Stimulated activated CD8-positive, alpha-beta memory T cell treated with anti-CD3 and anti-CD28 coated beads, Interleukin-15, amount 100 ng/mL, for 4 hours (primary cell): ENCODE results near the gene PRKCE.
"Not testable (repeated sequence)": the region's sequence is repeated elsewhere in the genome, so short reads cannot be mapped to it uniquely, and the experiment has no call there.

Experiments used
- DNase-seq, 2 donors: peaks; one replicate each; pipeline ENCODE4 v3.0.0-alpha.2; 2020; ENCODE audit warnings: low read depth in 2 of 2

Gene PRKCE

DNA sequence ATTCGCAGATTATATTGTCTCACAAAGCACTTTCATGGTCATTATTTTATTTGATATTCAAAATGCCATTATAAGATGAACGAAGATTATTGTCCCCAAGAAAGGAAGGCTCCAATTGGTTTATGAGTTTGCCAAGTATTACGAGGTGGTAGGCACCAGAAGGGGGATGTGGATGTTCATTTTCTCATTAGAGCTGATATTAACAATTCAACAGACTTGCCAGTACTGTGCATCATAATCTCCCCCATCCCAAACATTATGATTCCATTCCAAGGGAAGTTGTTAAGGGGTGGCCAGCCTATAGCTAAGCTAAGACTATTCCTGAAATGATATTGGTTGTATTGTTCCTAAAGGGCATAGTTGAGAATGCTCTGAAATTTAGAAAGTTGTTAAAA is 257.7 kb downstream of the PRKCE start:
- no peak for DNase-seq

DNA sequence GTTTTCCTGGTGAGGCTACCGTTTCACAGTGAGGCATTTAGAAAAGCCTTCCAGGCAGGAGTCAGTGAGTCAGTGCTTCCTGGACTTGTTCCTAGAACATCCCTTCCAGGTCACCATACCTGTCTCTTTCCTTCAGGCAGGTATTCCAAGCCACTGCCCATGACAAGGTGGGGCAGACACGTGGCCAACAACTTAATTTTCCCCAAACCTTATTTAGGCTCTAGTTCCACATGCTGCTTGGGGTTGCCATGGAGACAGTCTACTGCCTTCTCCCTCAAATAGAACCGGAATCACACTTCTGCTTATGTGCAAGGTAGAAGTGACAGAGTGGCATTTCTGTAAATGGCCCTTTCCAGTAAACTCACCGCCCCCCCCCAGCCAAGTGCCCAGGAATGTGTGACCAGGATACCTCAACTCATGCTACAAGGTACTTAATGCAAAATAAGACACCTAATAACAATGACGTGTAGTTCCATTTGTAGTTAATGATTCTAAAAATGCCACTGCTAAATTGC is 258.3 kb downstream of the PRKCE start:
- no peak for DNase-seq

DNA sequence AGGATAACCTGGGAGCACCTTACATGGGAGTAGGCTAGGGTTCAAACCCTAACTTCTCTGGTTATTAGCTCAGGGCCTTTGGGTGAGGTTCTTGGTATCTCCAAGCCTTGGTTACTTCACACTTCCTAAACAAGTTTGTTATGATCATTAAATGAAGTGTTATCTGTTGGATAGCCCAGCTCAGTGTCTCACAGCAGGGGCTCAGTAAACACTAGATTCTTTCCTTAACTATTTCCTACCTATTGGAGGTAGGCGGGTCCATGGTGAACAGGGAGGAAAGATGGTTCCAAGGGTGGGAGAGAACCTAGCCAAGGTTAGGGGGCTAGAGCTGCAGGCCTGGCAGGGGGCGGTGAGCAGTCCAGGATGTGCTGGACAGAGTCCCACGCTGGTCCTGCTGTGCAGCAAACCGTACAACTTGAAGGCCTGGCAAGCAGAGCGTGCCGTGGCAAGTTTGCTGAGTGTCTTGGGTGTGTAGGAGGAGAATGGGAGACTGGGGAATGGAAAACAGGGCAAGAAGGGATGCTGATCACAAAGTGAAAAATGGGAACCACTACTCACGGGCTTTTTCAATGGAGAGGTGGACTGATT is 259.1 kb downstream of the PRKCE start:
- no peak for DNase-seq

DNA sequence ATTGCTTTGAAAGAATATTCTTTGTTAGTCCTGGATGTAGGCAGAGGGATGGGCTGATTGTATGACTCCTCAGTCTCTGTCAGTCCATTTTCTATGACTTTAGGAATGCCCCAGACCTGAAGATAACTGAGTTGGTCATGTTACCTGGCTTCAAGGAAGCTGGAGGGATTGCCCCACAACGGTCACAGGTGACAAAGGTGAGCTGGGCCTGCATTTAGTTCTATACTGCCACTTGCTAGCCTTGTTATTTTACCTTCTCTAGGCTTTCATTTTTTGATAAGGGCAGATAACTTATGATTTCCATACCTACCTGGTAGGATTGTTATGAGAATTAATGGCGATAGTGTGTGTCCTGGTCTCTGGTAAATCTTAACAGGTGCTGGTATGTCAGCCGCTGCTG is 260.1 kb downstream of the PRKCE start:
- no peak for DNase-seq

DNA sequence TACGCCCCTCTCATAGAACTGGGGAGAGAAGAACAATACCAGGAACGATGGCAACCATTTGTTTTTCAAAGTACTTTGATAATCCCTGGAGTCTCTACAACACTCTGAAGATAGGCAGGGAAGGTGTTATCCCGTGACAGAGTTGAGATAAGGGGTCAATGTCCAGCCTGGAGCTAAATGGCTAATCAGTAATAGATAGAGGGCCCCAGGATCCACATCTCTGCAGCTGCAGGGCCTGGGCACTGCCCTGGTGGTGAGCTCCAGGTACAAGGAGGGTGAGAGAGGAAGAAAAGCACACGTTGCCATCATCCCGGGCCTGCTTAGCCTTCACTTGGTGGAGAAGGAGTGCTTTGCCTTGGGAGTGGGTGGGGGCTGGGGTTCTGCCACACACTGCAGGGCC is 260.6 kb downstream of the PRKCE start:
- DNase-seq = no peak

DNA sequence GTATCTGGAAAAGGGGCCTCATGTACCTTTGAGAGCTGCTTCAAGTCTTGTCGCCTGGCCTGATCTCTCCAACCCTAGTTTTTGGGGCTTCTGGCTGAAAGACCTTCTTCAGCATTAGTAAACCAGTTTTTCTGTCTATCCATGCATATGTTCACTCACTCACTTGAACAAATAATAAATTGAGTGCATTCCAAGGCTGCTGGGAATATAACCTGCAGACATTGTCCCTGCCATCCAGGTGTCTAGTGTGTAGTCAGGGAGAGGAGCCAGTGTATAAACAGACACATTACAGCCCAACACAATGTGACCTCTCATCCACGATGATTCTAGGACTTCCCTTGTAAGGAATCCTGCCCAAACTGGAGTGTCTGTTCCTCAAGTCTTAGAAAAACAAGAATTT is 262.1 kb downstream of the PRKCE start:
- DNase-seq = no peak

DNA sequence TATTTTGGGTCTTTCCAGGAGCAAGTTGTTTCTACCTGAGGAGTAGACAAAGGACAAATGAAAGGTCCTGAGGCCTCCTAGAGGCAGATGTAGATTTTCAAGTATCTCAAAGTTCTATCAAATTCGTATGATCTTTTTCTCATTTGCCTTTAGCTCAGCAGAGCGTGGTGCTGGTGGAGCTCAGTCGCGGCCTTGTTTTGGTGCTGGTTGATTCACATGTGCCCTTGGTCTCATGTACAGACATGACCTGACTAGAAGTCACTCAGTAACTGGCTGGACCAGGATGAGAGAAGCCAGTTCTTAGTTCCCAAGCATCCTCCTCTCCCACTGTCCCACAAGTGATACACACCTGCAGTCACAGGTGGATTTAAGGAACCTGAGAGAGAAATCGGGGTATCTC is 264.0 kb downstream of the PRKCE start:
- DNase-seq = no peak

DNA sequence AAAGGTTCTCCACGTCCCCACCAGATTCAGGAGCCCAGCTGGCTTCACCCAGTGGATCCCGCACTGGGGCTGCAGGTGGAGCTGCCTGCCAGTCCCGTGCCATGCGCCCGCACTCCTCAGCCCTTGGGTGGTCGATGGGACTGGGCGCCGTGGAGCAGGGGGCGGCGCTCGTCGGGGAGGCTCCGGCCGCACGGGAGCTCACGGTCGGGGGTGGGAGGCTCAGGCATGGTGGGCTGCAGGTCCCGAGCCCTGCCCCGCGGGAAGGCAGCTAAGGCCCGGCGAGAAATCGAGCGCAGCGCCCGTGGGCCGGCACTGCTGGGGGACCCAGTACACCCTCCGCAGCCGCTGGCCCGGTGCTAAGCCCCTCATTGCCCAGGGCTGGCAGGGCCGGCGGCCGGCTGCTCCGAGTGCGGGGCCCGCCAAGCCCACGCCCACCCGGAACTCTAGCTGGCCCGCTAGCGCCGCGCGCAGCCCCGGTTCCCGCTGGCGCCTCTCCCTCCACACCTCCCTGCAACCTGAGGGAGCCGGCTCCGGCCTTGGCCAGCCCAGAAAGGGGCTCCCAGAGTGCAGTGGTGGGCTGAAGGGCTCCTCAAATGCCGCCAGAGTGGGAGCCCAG is 266.2 kb downstream of the PRKCE start:
- DNase-seq = not testable (repeated sequence)

DNA sequence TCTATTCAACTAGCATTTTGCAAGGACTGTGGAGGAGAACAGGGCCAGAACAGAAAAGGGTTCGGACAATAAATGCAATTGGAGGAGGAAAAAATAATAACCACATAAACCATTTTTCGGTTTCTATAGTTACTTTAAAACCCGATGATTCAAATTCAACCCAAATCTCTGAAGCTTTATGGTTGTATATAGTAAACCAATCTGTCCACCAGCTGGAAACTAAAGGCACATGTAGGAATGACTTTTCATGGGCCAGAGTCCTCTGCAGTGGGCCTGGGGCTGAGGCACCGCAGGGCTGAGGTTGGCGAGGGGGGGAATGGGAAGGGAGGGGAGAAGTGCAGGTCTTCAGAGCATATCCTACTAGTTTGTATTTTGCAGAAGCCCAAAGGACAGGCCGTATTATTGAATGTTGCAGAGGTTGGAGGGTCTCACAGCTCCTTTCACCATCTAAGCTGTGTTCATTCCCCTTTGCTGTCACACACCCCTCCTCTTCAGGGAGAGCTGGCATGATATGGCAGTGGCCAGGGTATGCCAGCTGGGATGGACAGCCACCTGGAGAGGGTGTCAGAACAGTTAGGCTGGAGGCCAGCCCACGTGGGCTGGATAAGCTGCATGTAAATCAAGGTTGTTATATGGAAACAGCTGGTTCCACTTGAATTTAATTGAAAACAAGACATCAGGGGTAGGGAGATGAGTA is 267.1 kb downstream of the PRKCE start:
- no peak for DNase-seq

DNA sequence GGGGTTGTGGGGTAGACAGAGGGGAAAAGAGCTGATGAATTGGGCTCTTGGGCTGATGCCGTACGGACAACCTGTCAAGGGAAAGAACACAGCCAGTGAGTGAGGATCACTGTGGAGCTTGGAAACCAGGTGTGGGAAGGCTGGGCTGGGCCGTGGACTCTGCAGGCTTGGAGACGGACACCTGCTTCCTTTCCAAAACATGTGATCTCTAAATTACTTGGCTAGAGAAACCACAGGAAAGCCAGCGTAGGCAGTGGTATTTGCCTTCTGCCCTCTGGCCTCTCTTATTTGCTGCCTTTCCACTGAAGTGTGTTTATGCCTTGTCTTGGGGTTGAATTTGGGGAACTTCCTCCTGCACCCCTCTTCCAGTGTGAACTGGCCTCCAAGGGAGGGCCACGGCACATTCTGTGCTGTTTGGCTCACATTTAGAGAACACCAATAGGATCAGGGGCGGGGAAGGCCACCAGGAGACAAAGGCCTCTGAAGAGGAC is 267.7 kb downstream of the PRKCE start:
- no peak for DNase-seq

DNA sequence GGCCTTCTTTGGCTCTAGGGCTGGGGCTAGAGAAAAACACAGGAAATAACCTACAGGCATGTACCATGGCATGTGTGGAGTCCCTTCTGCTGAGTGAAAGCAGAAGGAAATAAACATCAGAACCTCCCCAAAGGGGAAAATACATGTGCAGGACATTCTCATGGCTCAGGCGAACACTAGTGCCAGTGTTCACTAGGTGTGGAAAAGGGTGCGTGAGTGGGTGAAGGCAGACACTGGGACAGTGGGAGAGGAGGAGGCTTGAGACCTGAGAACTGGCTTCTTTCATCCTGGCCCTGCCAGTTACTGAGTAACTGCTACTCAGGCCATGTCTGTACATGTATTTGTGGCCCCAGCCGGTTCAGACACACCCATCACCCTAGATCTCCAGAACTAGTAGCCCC is 268.2 kb downstream of the PRKCE start:
- no peak for DNase-seq

DNA sequence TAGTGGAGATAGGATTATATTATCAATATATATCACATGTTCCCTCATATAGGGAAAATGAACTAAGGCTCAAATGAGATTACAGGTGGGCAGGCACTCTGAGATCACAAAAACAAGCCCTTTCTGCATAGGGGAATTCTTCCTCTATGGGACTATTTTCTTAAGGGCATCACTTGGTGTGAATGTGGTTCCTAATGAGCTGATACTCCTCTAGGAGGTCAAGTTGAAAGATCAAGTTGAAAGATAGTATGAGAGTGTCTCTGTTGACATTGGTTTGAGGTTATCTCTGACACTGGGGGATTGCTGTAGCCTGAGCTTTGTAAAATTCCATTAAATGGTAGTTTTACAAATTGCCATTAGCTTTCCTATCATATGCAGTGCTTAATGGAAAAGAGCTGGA is 270.4 kb downstream of the PRKCE start:
- DNase-seq = no peak

DNA sequence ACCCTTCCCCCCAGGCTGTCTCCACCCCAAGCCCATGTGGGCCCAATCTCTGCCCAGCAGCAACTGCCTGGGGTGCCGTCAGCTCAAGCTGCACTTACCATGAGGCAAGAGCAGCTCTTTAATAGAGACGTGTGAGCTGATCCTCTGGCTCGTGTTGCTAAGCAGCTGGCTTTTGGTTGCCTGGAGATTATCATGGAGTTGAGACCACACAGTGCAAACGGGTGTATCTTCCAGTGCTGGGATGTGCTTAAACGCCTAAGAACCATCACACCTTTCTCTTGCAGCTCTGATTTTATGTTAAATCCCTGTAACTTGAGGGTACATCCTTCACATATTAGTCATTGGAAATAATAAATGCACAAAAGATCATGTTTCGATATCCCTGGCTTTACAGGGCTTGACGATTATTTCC is 271.1 kb downstream of the PRKCE start:
- no peak for DNase-seq

DNA sequence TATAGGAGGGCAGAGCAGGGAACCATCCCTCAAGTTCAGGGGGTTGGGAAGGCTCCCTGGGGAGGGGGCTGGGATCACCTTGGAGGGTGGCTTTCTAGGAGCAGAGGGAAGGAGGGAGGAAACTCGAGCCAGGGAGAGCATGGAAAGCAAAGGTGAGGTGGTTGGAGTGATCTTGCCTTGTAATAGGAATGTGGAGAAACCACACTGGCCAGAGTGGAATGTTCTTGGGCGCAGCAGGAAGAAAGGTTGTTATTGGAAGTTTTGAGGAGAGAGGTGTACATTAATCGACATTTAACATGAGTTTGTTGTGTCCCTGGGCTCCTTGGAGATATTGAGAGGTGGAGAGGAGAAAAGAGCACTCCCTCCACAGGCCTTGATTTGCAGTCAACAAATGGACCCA is 272.2 kb downstream of the PRKCE start:
- no peak for DNase-seq

DNA sequence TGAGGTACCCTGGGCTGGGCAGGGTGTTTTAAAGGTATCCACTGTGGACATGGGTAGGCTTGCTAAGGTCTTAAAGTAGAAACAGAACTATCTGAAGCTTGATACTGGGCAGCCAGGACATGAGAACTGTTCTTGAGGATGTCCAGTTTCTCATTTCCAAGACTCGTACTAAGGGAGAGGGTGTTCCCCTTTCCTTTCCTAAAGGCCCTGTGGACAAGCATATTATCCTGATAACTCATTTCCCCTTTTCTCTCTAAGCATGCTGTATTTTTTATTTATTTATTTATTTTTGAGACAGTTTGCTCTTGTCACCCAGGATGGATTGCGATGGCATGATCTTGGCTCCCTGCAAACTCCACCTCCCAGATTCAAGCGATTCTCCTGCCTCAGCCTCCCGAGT is 273.6 kb downstream of the PRKCE start:
- no peak for DNase-seq

DNA sequence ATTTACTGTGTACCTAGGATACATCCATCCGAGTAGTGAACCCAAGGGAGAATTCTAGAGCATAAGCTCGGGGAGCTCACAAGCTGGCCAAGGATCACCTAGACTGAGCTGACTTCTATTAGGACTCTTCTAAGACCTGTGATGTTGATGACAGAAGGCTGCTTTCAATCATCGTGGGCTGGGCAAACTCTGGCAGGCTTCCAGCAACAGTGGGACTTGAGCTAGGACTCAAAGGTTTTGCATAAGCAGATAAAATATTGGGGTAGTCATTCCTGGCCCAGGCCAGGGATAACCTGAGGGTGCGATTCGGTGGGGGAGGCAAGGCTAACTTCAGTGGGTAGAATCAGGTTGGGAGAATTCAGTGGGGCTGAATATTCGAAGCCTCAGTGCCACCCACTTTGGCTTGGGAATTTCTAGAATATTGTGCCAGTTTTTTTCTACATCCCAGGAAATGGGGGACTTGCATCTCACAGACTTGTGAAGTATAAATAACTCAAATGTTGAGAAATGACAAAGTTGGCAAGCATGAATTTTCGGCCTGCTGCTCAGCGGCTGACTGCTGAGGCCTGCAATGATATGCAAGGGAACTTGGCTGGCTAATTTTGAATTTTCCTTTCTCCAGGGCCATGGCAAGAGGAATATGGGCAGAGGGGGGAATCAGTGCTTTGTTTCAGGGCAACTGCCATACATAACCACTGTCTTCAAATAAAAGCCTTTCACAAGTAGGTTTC is 274.3 kb downstream of the PRKCE start:
- DNase-seq = no peak

DNA sequence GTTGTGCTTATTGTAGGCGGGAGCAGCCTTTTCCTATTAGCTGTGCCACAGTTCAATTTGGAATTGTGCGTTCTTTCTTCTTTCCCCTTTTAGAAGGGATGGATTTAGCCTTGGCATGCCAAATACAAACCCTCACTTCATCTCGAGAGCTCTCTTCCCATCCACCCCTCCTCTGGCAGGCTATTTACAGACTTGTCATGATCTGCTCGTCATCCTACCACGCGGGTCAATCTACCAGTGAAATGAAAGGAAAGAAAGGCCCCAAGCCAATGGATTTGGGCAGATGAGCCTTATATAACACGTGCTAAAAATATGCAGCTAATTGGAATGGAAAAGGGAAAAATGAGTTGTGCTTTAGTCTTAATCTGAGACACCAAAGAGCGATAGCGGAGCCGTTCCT is 277.5 kb downstream of the PRKCE start:
- DNase-seq = no peak

DNA sequence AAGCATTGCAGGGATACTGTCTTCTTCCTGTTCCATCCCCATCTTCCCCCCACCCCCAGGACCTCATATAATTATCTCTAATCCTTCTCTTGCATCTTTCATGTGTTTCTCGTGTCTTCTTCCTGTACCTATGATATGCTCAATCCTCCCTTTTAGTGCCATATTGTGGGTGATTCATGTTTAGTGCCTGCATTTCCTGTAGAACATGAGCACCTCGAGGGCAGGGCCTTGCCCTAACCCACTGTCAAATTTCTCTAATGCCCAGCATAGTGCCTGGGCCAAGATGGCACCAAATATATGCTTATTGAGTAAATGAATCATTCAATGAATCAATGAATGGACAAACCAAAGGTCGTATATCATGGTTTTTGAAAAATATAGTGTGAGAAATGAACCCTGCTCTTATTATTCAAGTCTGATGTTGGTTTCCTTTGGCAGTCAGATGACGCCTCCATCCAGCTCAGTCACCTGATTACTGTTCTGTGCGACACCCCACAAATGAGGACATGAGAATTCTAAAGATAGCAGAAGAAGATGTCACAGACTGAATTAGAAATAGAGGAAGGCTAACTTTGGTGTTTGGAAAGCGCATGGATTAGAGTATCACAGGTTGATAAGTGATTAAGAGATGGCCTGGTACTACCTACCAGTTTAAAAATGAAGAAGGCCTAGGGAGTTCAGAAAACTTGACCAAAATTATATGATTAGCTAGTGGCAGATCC is 278.4 kb downstream of the PRKCE start:
- DNase-seq = no peak

DNA sequence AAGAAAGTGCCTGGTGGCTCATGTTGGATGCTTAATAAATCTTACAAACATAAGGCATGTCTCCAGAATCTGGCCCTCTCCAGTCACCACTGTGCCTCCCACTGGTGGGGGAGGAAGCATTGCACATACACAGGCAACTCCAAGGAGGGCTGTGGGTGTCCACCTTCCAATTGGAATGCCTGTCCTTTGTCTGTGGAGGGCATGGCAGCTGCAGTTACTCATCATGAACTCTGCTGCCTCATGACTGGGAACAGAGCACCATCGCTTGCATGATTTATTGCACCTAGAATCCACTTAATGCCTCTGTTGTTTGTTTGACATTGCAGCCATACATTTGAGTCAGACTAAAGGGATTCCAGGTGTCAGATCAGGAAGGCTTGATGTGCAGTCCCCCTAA is 278.9 kb downstream of the PRKCE start:
- DNase-seq = no peak

DNA sequence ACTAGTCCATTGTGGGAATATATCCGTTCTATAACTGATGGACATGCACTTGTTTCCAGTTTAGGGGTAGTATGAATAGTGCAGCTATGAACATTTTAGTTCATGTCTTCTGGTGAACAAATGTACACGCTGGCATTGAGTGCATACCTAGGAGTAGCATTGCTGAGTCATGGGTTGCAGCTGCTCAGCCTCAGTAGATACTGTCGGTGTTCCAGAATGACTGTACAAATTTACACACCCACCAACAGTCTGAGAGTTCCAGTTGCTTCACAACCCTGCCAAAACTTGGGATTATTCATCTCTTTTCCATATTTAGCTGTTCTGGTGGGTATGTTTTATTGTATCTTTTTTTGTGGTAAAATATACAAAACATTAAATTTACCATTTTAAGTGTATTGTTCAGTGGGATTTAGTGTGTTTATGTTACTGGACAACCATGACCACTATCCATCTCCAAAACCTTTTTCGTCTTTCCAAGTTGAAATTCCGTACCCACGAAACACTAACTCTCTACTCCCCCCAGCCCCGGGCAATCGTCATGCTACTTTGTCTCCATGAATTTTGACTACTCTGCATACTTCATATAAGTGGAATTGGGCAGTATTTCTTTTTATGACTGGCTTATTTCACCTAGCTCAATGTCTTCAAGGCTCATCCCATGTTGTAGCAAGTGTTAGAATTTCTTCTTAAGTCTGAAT is 281.0 kb downstream of the PRKCE start:
- no peak for DNase-seq
